22Rv1 (cell line): ENCODE results near the gene GSDMA.

Source experiments
- CTCF ChIP-seq: fragments of 450-650 bp; IDR thresholded peaks from 2 replicates; pipeline ENCODE4 v1.5.1; 2017; ENCODE audit warnings: mild to moderate bottlenecking
- ZFX ChIP-seq: fragments of 450-650 bp; IDR thresholded peaks from 2 replicates; pipeline ENCODE4 v1.6.1; 2017; ENCODE audit warnings: antibody characterized with exemption, borderline replicate concordance

- TF ChIP-seq CTCF (no peak), ZFX (no peak)
Observed at GRCh38 chr17:39962642-39963220, at the start of gene GSDMA.
